ENCODE data around the gene PTRHD1.

DNA sequence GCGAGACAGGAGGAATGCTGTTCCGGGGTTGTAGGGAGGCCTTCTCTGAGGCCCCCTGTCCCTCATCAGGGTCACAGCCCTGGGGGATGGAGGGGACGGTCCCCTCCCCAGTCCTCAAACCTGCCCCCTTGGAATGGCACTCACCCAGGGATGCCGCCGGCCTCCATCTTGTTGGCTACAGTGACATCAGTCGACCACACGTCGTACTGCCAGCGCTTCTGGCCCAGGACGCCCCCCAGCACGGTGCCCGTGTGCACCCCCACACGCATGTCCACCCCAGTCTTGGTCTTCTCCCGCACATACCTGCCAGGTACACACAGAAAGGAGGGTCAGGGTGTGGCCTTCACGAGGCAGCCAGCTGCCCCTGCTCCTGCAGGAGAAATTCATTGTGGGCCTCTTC is 46.5 kb upstream of the PTRHD1 start:
- TF ChIP-seq POLR2A (IDR thresholded peaks at IDR 0.05; ENCODE audit: extremely low read depth, insufficient read length) (no peak), CTCF (IDR thresholded peaks at IDR 0.05; ENCODE audit: low read depth, low read length) (no peak)
- TF ChIP-seq, protein P1, sequence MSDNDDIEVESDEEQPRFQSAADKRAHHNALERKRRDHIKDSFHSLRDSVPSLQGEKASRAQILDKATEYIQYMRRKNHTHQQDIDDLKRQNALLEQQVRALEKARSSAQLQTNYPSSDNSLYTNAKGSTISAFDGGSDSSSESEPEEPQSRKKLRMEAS (IDR thresholded peaks at IDR 0.05; ENCODE audit: low read depth, low read length), result no peak
